ENCODE data around the gene UHMK1. TPM values are rescaled to one million over a fixed set of nuclear protein-coding genes. Genes with fewer than 3 reads are reported as not detected.

UHMK1 gene
- total RNA-seq, 4 donors from 2014 or later: 40.6 to 74.3 (median 49.5) TPM

- H3K9me3 ChIP-seq: peaks cover 0 to 6% (median 0%) of the 10 kb centered on the region in 4 donors
- H3K27ac ChIP-seq: no peak overlapping the region
- DNase-seq: no peak
- H3K4me1 ChIP-seq: no peaks in the 10 kb centered on the region
- no peak for TF ChIP-seq CTCF (IDR thresholded peaks at IDR 0.05)
- TF ChIP-seq POLR2A (IDR thresholded peaks at IDR 0.05): no peak
- H3K27me3 ChIP-seq: no peaks in the 10 kb centered on the region
- no peak overlapping the region for H3K4me3 ChIP-seq
- no peaks in the 10 kb centered on the region for H3K36me3 ChIP-seq
These were observed 41.3 kb downstream of the UHMK1 start for GRCh38 chr1:162538815-162539431.

- Histone ChIP-seq H3K27ac (peak overlapping the region in 2 of 4 donors; percentile 35 to 39), H3K27me3 (no peaks in the 10 kb centered on the region), H3K9me3 (peaks cover 0 to 6% (median 0%) of the 10 kb centered on the region in 4 donors), H3K4me3 (no peak overlapping the region), H3K4me1 (no peaks in the 10 kb centered on the region), H3K36me3 (no peaks in the 10 kb centered on the region)
- TF ChIP-seq CTCF (IDR thresholded peaks at IDR 0.05) (no peak), POLR2A (IDR thresholded peaks at IDR 0.05) (no peak)
- DNase-seq: peak in 1 of 3 donors; percentile 57
These were observed 44.1 kb downstream of the UHMK1 start for GRCh38 chr1:162541619-162542141.

- no peak for TF ChIP-seq POLR2A (IDR thresholded peaks at IDR 0.05)
- no peak for TF ChIP-seq CTCF (IDR thresholded peaks at IDR 0.05)
- no peak overlapping the region for H3K4me3 ChIP-seq
- H3K9me3 ChIP-seq: peaks cover 0 to 6% (median 0%) of the 10 kb centered on the region in 4 donors
- no peaks in the 10 kb centered on the region for H3K4me1 ChIP-seq
- DNase-seq: no peak
- no peak overlapping the region for H3K27ac ChIP-seq
- no peaks in the 10 kb centered on the region for H3K36me3 ChIP-seq
- H3K27me3 ChIP-seq: no peaks in the 10 kb centered on the region
These were observed 45.6 kb downstream of the UHMK1 start for GRCh38 chr1:162543228-162543627.

- Histone ChIP-seq H3K36me3 (no peaks in the 10 kb centered on the region), H3K27me3 (no peaks in the 10 kb centered on the region), H3K27ac (no peak overlapping the region), H3K4me3 (no peak overlapping the region), H3K4me1 (no peaks in the 10 kb centered on the region), H3K9me3 (peaks cover 0 to 5% (median 0%) of the 10 kb centered on the region in 4 donors)
- TF ChIP-seq POLR2A (IDR thresholded peaks at IDR 0.05) (no peak), CTCF (IDR thresholded peaks at IDR 0.05) (no peak)
- DNase-seq: no peak
These were observed 50.6 kb downstream of the UHMK1 start for GRCh38 chr1:162548170-162548569.

GRCh38 chr1:162549001-162549400, 51.4 kb downstream of the UHMK1 start:
- TF ChIP-seq POLR2A (IDR thresholded peaks at IDR 0.05) (no peak), CTCF (IDR thresholded peaks at IDR 0.05) (no peak)
- DNase-seq: no peak
- no peak overlapping the region for H3K27ac ChIP-seq
- H3K4me1 ChIP-seq: no peaks in the 10 kb centered on the region
- H3K4me3 ChIP-seq: no peak overlapping the region
- no peaks in the 10 kb centered on the region for H3K27me3 ChIP-seq
- no peaks in the 10 kb centered on the region for H3K36me3 ChIP-seq
- no peaks in the 10 kb centered on the region for H3K9me3 ChIP-seq
